ENCODE measurements around the gene PTTG1.
"Not testable (repeated sequence)": the region's sequence is repeated elsewhere in the genome, so short reads cannot be mapped to it uniquely, and the experiment has no call there.

Gene PTTG1

GRCh38 chr5:160432196-160432595, 10.5 kb downstream of the PTTG1 start:
- no peak overlapping the region for H3K4me3 ChIP-seq (ENCODE audit: low read depth, low read length)
- H3K9me3 ChIP-seq = no peaks in the 10 kb centered on the region
- no peaks in the 10 kb centered on the region for H3K27me3 ChIP-seq
- TF ChIP-seq, protein P1, sequence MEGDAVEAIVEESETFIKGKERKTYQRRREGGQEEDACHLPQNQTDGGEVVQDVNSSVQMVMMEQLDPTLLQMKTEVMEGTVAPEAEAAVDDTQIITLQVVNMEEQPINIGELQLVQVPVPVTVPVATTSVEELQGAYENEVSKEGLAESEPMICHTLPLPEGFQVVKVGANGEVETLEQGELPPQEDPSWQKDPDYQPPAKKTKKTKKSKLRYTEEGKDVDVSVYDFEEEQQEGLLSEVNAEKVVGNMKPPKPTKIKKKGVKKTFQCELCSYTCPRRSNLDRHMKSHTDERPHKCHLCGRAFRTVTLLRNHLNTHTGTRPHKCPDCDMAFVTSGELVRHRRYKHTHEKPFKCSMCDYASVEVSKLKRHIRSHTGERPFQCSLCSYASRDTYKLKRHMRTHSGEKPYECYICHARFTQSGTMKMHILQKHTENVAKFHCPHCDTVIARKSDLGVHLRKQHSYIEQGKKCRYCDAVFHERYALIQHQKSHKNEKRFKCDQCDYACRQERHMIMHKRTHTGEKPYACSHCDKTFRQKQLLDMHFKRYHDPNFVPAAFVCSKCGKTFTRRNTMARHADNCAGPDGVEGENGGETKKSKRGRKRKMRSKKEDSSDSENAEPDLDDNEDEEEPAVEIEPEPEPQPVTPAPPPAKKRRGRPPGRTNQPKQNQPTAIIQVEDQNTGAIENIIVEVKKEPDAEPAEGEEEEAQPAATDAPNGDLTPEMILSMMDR (IDR thresholded peaks at IDR 0.05; ENCODE audit: low read depth, low read length) = no peak
- H3K4me1 ChIP-seq = peaks cover 2% of the 10 kb centered on the region; the same call in 1 of the 2 replicates
- no peak for DNase-seq
- H3K36me3 ChIP-seq = peaks cover 22% of the 10 kb centered on the region

DNA sequence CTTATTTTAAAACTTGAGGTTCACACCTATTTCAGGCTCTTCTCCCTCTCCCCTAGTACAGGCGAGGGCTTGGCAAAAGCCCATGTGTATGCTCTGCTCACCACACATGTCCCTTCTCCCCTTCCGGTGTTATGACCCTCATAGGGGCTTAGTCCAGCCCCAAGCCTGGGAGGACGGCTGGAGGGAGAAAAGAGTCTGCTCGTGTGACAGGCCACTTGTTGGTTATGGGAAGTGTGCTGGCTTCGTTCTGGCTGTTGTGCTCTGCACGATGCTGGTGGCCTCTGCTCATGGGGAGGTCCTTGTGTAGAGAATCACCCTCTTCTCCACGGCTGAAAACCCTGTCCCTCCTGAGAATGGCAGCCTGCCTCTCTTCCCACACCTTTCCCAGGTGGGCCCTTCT, 11.1 kb downstream of the PTTG1 start:
- TF ChIP-seq, protein P1 (IDR thresholded peaks at IDR 0.05; ENCODE audit: low read depth, low read length) = no peak
- Histone ChIP-seq H3K4me3 (ENCODE audit: low read depth, low read length) (no peak overlapping the region), H3K4me1 (peaks cover 2% of the 10 kb centered on the region; the same call in 1 of the 2 replicates), H3K9me3 (no peaks in the 10 kb centered on the region), H3K36me3 (peaks cover 16% of the 10 kb centered on the region), H3K27me3 (no peaks in the 10 kb centered on the region)
- DNase-seq = no peak

DNA sequence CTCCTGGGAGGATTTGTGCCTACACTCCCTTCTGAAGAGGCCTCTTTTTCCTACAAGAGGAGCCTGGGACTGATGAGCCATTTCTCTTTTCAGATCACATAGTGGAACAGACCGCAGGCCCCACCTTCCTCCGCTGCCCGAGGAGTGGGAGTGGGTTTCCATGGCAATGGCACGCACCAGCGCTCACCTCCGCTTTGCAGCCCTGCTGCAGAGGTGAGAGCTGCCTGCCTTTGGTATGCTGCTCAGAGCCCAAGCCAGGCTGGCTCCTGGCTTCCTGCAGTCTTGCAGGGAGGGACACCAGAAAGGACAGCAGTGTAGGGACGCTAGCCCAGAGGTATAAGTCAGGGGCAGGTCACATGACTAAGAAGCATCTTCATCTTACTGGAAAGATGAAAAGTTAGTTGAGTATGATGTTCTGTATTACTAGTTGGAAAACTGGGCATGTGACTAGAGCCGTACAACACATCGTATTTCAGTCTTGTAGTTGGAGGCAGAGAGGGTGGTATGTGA, 12.4 kb downstream of the PTTG1 start:
- DNase-seq = peak; percentile 58
- H3K27me3 ChIP-seq = no peaks in the 10 kb centered on the region
- TF ChIP-seq, protein P1 (IDR thresholded peaks at IDR 0.05; ENCODE audit: low read depth, low read length) = no peak
- H3K4me1 ChIP-seq = peaks cover 2% of the 10 kb centered on the region; the same call in 1 of the 2 replicates
- peaks cover 4% of the 10 kb centered on the region for H3K36me3 ChIP-seq
- peak overlapping the region; percentile 19 for H3K4me3 ChIP-seq (ENCODE audit: low read depth, low read length)
- H3K9me3 ChIP-seq = no peaks in the 10 kb centered on the region

- TF ChIP-seq, protein P1 (IDR thresholded peaks at IDR 0.05; ENCODE audit: low read depth, low read length) = no peak
- no peak for DNase-seq
- peaks cover 2% of the 10 kb centered on the region; the same call in 1 of the 2 replicates for H3K4me1 ChIP-seq
- peaks cover 10% of the 10 kb centered on the region; the same call in 1 of the 2 replicates for H3K27me3 ChIP-seq
- H3K4me3 ChIP-seq (ENCODE audit: low read depth, low read length) = no peak overlapping the region
- H3K9me3 ChIP-seq = no peaks in the 10 kb centered on the region
- no peaks in the 10 kb centered on the region for H3K36me3 ChIP-seq
Measured at GRCh38 chr5:160435532-160435931, 13.9 kb downstream of the PTTG1 start.

GRCh38 chr5:160436017-160436416, 14.4 kb downstream of the PTTG1 start:
- Histone ChIP-seq H3K27me3 (peaks cover 13% of the 10 kb centered on the region; the same call in 1 of the 2 replicates), H3K9me3 (no peaks in the 10 kb centered on the region), H3K4me3 (ENCODE audit: low read depth, low read length) (no peak overlapping the region), H3K4me1 (peaks cover 2% of the 10 kb centered on the region; the same call in 1 of the 2 replicates), H3K36me3 (no peaks in the 10 kb centered on the region)
- TF ChIP-seq, protein P1 (IDR thresholded peaks at IDR 0.05; ENCODE audit: low read depth, low read length) = no peak
- no peak for DNase-seq

DNA sequence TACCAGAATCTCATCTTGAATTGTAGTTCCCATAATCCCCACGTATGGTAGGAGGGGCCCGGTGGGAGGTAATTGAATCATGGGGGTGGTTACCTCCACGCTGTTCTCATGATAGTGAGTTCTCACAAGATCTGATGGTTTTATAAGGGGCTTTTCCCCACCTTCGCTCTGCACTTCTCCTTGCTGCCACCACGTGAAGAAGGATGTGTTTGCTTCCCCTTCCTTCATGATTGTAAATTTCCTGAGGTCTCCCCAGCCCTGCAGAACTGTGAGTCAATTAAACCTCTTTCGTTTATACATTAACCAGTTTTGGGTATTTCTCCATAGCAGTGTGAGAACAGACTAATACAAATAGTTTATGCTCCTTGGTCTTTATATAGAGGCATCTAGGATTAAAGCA, 15.0 kb downstream of the PTTG1 start:
- not testable (repeated sequence) for H3K4me3 ChIP-seq (ENCODE audit: low read depth, low read length); DNase-seq

More for the DNA sequence above, 15.0 kb downstream of the PTTG1 start:
- H3K27me3 ChIP-seq = peaks cover 13% of the 10 kb centered on the region; the same call in 1 of the 2 replicates
- not testable (repeated sequence) for H3K9me3 ChIP-seq, H3K36me3 ChIP-seq, H3K4me1 ChIP-seq
